HG02981 (cell line): ENCODE data around the gene HNF4A.

Experiments used
- ATAC-seq: cut with Tn5 transposase; IDR thresholded peaks from one replicate; pipeline ENCODE4 v1.9.1; 2021; ENCODE audit warnings: mild to moderate bottlenecking, moderate library complexity; ENCODE audit not compliant: unreplicated experiment

Gene HNF4A

GRCh38 chr20:44405257-44405656, 49.8 kb downstream of the HNF4A start:
- ATAC-seq: no peak

- no peak for ATAC-seq
These were observed 50.5 kb downstream of the HNF4A start for GRCh38 chr20:44405785-44406571.

DNA sequence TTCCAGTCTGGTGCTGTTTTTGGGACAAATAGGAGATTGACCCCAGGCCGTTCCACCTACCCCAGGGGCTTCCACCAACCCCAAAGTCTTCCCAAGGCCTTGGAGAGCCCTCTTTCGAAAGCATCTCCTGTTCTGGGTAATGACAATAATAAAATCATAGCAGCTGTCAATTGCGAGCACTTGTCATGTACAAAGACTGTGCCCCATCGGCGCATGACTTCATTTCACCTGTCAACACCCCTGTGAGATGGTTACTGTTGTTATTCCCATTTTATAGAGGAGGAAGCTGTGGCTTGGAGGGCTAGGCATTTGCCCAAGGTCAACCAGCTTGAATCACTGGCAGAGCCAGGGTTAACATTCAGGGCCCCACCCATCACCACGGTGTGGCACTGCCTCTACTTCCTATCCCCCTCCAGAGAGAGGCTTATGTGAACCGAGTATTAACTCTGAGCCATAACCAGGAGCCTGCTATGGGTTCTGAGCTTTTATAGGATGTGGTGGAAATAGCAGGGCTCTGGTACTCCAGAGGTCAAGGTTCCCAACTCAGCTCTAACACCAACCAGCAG, 51.2 kb downstream of the HNF4A start:
- no peak for ATAC-seq

DNA sequence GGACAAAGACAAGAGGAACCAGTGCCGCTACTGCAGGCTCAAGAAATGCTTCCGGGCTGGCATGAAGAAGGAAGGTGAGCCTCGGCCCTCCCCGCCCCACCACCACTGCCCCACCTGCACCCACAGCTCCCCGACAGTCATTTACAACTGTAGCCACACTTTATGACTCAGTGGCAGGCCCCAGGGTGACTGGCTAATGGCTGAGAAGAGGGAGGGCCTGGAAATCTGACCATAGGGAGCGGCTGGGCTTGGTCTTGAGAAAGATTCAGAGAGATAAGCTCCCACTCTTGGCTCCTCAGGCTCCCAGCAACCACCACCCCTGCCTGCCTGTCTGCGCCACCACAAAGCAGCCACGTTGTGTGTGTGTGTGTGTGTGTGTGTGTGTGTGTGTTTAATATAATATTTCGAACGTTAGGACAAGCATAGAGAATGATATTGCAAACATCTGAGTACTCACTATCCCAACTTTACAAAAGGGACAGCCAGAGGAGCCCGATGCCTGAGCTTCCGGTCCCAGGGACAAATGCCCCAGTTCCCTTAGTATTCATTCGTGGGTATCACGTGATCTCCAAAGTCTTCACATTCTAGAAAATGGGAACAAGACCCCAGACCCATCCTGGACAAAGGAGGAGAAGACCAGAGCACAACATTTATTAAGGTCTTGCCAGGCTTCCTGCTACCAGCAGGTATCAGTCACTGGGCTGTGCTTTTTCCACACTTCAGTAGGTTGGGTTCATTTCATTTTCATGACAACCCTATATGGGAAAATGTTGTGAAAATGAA, 52.1 kb downstream of the HNF4A start:
- ATAC-seq: no peak

DNA sequence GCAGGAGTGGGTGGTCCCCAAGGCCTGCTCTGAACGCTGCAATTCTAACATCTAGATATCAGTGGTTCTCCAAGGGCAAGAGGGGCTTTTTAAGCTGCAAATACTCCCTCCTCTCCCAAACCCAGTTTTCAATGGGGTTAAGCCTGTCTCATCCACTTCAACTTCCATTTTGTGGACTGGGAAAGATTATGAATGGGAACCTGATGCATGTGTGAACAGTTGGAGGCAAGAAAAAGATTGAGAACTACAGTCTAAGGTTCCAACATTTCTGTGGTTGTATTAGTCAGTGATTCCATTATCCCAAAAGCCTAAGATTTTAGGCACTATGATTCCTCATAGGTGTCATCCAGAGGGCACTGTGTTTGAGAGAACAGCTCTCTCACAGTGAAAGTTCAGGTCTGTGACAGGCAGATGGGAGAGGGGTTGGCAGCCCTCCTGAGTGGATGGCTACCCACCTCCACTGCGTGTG, 53.7 kb downstream of the HNF4A start:
- ATAC-seq: no peak

DNA sequence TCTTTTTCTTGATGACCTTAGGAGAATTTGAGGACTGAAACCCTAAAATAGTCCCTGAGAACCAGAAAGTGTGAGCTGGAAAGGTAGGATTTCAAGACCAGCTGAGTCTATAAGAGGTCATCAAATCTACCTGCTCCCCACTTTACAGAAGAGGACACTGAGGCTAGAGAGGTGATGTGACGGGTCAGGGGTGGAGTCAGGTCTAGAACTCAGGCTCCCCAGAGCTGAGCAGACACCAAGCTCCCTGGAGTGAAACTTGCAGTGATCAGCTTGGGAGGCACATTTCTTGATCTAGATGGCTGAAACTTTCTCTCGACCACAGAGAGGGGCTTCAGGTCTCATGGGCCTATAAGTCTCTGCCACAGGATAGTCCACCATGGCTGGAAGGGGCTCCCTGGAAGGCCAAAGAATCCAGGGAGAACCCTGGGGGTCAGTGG, 55.1 kb downstream of the HNF4A start:
- no peak for ATAC-seq

DNA sequence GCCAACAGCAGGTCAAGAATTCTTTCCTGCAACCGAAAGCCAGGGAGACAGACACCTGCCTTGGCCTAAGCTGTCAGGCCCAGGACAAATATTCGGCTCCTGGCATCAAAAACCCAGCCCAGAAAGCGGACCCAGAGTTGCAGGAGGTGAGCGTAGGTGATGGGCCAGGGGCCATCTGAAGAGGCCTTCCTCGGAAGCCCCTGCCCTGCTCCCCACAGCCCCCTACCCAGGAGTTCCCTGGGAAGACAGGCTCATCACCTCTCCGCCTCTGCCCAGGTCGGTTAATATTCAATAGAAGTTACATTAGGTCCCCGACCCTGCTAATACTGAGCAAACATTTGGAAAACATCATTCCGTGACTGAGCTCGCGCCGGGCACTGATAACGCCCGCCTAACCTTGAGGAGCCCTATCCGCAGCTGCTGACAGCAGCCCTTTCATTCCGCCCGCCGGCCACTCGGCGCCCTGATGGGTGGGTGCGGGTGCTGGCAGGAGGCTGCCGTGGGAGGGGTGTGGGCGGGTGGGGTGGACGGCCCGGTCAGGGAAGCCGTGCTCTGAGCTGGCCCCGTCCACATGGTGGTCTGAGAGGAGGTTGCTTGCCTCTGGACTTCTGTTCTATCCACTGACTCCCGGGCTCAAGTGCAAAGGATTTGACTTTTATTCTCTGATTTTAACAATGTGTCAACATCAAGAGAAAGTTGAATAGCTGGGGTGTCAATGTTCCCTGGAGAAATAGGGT, 55.7 kb downstream of the HNF4A start:
- no peak for ATAC-seq

GRCh38 chr20:44411757-44412401, 56.4 kb downstream of the HNF4A start:
- ATAC-seq: no peak

DNA sequence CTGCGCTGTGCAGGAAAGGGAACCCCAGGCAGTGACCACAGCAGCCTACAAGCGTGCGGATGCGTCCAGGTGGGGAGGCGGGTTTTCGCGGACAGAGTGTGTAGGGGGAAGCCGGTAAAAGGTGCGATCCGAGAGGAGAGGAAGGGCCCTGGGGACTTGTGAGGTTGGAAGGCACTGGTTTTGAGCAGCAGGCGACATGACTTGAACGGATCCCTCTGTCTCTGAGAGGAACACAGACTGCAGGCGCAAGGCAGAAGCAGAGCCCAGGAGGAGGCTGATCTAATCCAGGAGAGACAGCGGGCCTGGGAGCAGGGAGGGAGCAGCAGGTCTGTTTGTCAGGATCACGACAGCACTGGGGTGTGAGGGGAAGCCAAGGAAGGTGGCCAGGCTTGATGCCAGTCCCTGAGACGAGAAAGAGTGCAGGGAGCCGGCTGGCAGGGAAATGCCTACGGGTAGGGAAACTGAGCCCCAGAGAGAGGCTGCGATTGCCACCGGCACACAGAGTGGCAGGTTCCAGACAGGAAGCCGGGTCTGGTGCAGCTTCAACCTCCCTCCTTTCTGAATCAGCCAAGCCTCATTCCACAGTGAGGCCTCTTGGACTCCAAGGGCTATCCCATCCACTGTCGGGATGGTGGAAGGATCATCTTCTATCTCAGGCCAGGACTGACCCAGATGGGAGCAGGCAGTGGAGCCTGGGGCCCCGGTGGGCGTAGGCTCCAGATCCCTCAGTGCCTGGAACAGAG, 57.1 kb downstream of the HNF4A start:
- no peak for ATAC-seq

DNA sequence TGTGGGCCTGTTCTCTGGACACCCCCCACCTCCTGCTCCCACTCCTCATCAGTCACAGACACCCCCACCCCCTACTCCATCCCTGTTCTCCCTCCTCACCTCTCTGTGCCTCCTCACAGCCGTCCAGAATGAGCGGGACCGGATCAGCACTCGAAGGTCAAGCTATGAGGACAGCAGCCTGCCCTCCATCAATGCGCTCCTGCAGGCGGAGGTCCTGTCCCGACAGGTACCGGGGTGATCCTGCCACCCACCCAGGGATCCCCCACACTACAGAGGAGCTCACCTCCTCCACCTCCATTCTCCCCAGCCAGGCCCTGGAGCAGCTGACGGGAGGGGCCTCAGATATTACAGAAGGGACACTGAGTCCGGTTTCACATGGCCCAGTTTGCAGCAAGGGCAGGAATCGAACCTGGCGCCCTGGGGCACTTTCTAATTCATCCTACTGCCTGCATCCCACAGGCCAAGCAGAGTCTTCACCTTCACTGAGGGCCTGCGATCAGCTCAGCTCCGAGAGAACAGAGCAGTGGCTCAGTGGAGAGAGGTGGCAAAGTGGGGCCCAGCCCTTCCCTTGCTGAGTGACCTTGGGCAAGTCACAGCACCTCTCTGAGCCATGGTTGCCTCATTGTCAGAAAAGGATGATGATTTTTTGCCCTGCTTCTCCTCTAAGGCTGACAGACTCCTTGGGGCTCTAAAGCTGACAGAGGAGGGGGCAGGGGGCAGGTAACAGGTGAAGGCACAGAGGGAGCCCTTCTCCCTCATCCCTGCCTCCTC, 58.3 kb downstream of the HNF4A start:
- no peak for ATAC-seq

GRCh38 chr20:44414346-44414714, 58.8 kb downstream of the HNF4A start:
- no peak for ATAC-seq

- ATAC-seq: no peak
These were observed 59.3 kb downstream of the HNF4A start for GRCh38 chr20:44414808-44415207.

DNA sequence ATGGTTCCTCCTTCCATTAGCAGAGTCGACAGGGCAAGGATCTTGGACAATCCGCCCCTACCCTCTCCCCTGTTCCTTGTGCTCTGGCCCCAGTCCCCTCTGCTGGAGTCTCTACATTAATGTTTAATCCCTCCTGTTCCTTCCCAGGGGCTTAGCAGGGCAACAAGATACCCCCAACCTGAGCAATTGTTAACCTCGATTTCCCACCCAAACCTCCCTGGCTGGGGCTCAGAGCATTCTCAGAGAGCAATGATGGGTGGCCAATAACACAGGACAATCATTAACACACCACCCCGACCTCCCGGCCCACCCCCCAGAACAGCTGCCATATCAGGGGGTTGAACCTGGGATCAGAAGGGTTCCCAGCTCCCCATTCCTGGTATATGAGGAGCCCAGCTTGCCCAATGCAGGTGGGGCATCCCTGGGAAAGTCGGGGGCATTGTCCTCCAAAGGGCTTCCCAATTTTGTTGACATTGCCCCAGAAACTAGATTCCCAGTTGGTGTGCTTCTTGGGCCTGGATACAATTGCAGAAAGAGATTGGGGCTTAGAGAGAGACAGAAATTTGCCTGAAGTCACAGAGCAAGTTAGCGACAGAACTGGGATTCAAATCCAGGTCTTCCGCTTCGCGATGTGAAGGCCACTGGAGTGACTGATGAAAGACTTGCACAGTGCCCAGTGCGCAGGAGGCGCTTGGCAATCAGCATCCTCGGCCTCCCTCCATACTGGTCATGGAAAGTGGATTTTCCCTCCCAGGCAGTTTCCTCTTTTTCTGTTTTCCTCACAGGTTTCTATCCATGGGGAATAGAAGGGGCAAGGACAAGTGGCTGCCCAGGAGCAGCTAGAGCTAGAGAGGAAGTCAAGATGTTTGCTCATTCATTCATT, 60.6 kb downstream of the HNF4A start:
- ATAC-seq: no peak

DNA sequence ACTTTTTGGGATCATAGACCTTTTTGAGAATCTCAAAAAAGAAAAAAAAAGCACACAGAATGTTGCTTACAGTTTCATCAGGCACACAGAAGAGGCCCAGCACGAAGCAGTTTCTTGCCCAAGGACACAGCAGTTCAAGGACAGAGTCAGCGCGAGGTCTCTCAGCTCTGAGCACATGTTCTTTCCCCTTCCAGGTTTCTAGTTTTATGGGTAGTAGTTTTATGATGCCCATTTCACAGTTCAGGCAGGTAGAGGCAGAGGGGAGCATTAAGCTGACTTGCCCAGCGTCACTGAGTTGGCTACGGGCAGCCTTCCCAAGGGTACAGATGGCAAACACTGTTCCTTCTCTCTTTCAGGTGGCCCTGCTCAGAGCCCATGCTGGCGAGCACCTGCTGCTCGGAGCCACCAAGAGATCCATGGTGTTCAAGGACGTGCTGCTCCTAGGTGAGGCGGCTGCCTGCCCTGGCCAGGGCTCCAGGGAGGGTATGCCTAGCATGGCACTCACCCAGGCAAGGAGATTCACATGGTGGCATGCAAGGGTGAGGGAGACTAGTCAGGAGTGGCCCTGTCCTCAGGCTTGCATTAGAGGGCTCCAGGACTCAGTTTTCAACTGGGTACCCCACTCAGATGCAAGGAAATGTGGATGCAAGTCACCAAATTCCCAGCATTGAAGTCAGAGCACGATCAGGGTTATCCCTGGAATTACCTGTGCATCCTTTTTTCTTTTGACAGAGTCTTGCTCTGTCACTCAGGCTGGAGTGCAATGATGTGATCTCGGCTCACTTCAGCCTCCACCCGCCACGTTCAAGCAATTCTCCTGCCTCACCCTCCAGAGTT, 62.8 kb downstream of the HNF4A start:
- no peak for ATAC-seq

GRCh38 chr20:44419131-44419844, 63.8 kb downstream of the HNF4A start:
- no peak for ATAC-seq

DNA sequence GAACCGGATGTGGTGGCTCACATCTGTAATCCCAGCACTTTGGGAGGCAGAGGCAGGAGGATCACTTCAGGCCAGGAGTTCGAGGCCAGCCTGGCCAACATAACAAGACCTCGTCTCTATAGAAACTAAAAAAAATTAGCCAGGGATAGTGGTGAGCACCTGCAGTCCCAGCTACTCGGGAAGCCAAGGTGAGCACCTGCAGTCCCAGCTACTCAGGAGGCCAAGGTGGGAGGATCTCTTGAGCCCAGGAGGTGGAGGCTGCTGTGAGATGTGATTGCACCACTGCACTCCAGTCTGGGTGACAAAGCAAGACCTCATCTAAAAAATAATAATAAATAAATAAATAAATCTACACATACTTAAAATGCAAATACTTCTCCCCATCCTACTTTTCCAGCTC, 65.0 kb downstream of the HNF4A start:
- no peak for ATAC-seq

DNA sequence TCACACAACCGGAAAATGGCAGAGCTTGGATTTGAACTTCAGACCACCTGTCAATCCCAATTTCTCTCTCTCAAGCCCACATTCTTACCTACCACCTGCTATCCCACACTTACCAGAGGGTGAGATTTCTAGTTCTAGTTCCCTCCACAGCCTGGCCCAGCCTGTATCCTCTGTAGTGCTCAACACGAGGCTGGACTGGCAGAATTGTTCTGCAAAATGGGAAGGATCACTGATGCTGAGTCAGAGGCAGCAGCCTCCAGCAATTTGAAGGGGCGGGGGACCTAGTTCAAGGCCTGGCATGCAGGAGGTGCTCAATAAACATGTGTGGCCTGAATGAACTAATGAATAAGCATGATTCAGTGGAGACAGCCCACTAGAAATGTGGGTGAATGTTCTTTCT, 66.6 kb downstream of the HNF4A start:
- no peak for ATAC-seq
